Non-pigmented ciliary epithelial cell (primary cell): Measurements from ENCODE around the gene FCHO2.
"Not testable (repeated sequence)": the region's sequence is repeated elsewhere in the genome, so short reads cannot be mapped to it uniquely, and the experiment has no call there.

Experiments
- DNase-seq: peaks from one replicate; pipeline ENCODE4 v3.0.0-alpha.2; 2010; ENCODE audit warnings: low read depth

The FCHO2 gene

DNA sequence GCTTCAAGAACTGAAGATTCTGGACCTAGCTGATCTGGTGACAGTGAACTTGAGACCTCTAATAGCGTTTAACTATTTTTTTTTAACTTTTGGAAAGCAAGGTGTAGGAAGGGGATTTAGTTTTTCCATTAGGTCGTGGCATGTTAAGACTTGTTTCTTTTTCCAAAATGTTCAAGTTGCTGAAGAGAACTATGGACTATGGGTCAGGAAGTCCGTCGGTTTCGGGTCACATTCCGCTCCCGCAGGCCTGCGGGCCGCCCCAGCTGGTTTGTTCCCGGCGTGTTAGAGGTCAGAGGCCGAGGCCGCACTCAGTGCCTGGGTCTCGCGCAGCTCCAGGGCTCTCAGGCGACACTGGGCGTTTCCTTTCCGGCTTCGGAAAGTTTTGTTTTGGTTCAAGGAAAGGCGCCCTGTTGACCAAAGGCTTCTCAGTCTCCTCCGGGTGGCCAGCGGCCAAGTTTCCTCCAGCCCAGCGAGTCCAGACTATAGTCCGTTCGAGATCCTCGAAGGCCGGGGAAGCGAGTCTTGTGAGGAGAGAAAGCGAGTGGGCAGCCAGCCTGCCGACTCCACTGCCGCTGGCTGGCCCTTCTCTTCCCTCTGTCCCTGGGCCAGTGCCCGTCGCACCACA, 586 bp upstream of the FCHO2 start:
- DNase-seq, result peak; percentile 19

DNA sequence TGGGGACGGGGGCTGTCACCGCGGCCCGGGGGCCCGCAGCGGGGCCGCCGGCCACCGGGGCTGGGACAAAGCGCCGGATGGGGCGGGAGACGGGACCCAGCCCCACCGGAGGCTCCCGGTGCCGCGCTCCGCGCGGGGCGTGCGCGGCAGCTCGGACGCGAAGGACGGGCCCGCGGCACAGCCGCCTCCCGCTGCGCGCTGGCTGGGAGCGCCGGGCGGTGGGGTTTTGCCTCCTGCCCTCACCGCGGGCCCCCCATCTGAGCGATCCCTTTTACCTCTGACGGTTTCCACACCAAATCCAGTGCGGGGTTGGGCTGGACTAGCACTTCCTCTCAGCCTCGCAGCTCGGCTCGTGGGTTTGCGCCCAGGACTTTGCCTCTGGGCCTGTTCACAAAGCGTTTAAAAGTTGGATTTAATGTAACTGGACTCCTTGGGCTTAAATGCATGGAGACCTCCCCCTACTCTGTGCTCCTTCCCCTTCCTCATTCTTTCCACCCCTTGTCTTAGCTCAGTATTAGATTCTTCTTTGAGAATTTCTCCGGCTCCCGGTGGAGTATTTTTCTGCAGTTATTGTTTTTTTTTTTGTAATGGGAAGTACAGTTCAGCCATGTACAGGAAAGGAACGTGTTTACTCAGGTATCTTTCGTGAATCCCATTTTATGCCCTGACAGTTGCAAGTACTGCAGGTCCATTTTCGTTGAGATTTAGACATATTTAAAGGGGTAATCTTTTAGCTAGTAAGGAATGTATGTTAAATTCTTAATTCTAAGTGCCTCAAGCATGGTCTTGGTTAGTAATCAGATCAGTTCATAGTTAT, 691 bp downstream of the FCHO2 start:
- no peak for DNase-seq

DNA sequence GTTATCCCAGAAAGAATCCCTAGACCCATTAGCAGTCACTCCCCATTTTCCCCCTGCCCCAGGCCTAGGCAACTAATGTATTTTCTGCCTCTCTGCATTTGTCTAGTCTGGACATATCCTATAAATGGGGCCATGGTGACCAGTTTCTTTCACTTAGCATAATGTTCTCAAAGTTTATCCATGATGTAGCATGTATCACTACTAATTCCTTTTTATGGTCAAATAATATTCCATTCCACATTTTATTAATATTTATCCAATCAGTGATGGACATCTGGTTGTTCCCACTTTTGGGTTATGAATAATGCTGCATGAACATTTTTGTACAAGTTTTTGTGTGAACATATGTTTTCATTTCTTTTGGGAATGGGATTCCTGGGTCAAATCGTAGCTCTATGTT, 1.5 kb downstream of the FCHO2 start:
- DNase-seq, result no peak

DNA sequence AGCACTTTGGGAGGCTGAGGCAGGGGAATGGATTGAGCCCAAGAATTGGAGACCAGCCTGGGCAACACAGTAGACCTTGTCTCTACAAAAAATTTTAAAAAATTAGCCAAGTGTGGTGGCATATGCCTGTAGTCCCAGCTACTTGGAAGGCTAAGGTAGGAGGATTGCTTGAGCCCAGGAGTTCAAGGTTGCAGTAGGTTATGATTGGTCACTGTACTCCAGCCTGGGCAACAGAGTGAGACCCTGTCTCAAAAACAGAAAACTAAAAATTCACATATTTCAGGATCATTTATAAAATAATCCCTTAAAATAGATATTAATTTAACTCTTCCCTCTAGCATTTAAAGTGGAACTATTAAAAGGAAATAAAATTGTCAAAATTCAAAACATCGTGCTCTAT, 3.4 kb downstream of the FCHO2 start:
- no peak for DNase-seq

DNA sequence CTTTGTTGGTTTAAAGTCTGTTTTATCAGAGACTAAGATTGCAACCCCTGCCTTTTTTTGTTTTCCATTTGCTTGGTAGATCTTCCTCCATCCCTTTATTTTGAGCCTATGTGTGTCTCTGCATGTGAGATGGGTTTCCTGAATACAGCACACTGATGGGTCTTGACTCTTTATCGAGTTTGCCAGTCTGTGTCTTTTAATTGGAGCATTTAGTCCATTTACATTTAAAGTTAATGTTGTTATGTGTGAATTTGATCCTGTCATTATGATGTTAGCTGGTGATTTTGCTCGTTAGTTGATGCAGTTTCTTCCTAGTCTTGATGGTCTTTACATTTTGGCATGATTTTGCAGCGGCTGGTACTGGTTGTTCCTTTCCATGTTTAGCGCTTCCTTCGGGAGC, 18.6 kb downstream of the FCHO2 start:
- DNase-seq, result not testable (repeated sequence)

DNA sequence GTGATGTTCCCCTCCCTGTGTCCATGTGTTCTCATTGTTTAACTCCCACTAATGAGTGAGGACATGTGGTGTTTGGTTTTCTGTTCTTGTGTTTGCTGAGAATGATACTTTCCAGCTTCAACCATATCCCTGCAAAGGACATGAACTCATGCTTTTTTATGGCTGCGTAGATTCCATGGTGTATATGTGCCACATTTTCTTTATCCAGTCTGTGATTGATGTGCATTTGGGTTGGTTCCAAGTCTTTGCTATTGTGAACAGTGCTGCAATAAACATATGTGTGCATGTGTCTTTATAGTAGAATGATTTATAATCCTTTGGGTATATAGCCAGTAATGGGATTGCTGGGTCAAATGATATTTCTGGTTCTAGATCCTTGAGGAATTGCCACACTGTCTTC, 21.0 kb downstream of the FCHO2 start:
- DNase-seq, result not testable (repeated sequence)

DNA sequence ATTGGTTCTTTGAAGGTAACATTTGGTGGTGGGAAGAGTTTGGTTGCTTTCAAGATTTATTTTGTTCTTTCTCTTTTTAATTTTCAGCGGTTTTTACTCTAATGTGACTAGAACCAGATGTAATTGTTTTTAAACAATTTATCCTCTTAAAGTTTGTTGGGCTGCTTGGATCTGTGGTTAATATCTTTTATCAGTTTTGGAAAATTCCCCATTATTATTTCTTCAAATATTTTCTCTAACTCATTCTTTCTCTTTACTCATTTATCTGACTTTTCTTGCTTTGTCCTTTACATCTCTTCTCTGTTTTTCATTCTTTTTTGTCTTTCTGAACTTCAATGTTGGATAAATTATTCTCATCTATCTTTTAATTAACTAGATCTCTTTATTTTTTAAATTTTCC, 29.9 kb downstream of the FCHO2 start:
- DNase-seq, result no peak

DNA sequence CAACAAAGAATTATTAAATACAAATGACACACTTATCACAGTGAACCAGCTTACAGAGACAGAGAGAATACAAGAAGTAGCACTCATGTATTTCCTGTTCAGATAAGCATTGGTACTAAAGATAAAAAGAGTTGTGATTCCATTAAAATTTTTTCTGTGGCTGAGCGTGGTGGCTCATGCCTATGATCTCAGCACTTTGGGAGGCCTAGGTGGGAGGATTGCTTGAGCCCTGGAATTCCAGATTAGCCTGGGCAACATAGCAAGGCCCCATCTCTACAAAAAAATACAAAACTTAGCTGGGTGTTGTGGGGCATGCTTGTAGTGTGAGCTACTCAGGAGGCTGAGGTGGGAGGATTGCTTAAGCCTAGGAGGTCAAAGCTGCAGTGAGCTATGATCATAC, 32.9 kb downstream of the FCHO2 start:
- peak; percentile 8 for DNase-seq

DNA sequence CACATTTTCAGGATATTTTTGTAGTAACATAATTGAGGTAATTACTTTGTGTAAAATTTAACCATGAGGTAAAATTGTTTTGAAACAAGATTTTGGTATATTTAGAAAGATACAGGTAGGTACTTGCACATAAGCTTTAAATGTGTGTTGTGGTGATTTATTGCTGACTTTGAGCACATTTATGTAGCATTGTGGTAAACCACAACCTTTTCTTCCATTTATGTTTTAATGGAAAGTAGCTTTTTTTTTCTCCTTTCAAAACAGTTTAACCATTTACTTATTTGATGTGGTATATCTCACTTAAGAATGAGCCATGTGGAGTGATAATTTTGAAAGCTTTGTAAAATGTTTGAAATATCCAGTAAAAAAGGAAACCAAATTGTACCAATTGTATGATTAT, 35.6 kb downstream of the FCHO2 start:
- no peak for DNase-seq

DNA sequence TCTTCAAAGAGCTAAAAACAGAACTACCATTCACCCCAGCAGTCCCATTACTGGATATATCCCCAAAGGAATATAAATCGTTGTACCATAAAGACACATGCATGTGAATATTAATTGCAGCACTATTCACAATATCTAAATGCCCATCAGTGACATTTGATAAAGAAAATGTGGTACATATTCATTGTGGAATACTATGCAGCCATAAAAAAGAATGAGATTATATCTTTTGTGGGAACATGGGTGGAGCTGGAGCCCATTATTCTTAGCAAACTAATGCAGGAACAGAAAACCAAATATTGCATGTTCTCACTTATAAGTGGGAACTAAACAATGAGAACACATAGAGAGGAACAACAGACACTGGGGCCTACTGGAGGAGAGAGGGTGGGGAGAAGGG, 38.7 kb downstream of the FCHO2 start:
- no peak for DNase-seq

DNA sequence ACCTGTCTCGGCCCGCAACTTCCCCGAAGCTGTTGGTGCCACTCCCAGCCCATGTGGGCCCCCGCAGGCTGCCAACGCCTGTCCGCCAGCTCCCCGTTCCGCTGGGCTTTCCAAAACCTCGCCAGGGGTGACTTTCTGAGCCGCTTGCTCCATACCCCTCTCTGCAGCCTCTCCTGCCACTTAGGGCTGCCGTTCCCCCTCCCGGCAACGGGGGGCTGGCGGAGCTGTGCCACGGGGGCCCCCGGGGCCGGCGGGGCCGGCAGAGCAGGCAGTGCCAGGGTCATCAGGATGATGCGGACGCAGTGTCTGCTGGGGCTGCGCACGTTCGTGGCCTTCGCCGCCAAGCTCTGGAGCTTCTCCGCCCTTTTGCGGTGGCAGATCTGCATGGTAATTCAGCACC, 40.8 kb downstream of the FCHO2 start:
- no peak for DNase-seq

DNA sequence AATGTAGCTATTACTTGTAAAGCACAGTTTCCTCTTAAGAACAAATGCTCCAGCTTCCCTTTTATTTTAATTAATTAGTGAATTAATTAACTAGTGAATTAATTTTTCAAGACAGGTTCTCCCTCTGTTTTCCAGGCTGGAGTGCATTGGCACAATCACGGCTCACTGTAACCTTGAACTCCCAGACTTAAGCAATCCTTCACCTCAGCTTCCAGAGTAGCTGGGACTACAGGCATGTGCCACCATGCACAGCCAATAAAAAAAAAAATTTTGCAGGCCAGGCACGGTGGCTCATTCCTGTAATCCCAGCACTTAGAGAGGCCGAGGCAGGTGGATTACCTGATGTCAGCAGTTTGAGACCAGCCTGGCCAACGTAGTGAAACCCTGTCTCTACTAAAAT, 44.1 kb downstream of the FCHO2 start:
- no peak for DNase-seq

DNA sequence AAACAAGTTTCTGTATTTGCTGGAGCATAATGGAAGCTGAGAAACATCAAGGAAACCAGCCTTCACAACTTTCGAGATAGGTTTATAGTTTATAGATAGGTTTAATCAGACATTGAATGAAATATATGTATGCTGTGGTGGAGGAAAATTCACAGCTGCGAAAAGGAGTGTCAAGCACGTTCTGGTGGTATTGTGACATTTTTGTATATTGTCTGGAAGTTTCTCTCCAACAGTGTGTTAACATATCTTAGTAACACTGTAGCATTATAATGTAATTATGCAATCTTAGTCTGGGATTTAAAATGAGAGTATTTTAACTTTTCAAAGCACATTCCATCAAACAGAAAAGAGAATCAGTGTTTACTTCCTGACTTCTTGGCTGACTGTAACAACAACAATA, 50.0 kb downstream of the FCHO2 start:
- DNase-seq, result no peak

DNA sequence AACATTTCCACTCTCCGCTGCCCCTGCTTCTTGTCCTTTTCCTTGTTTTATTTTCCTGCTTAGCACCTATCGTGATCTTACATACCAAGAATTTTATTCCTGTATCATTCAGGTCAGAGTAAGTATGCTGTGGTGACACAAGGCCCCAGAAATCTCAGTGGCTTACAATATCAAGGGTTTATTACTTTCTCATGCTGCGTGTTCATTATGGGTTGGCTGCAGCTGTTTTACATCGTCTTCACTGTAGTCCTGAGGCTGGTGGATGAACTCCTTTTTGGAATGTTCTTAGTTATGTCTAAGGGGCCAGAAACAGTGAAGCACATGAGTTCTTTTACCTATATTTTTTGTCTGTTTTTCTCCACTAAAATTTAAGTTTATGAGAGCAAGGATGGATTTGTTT, 51.2 kb downstream of the FCHO2 start:
- DNase-seq, result peak; percentile 5

DNA sequence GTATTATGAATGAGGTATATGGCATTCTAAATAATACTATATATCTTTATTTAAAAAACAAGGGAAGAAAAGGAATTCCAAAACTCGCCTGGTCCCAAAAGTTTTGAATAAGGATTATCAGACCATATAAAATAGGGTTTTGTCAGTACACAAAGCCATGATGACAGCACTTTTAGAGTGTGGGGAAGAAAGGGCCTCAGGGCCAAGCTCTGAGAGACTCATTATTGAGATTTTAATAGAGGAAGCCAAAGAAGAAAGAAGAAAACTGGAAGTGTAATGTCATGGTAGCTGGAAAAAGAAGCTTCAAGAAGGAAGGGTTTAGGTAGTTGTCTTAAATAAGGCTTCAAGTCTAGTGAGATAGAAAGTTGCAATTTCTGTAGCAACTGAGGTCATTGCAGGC, 53.0 kb downstream of the FCHO2 start:
- no peak for DNase-seq

DNA sequence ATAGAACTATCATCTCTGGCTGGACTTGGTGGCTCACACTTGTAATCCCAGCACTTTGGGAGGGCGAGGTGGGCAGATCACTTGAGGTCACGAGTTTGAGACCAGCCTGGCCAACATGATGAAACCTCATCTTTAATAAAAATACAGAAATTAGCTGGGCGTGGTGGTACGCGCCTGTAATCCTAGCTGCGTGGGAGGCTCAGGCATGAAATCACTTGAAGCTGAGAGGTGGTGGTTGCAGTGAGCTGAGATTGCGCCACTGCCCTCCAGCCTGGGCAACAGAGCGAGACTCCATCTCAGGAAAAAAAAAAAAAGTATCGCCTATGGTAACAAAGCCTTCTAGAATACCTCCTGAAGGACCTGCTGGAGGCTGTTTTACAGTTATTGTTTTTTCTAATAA, 55.8 kb downstream of the FCHO2 start:
- not testable (repeated sequence) for DNase-seq

DNA sequence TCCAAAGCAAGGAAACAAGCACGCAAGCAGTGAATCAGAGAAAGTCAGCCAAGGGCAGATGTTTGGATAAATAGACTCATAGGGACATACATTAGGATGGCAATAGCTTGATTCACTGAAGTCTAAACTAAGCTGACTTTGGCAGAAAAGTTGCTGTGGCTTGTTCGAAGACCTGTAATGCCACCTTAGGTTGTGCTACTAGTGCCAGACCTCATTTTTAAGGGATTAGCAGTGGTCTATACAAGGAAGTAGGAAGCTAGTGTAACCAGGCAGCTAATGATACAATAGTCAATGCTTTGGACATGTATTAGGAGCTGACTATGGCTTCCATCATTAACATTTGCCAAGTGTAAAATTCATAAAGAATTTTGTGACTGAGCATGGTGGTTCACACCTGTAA, 63.1 kb downstream of the FCHO2 start:
- DNase-seq, result no peak

DNA sequence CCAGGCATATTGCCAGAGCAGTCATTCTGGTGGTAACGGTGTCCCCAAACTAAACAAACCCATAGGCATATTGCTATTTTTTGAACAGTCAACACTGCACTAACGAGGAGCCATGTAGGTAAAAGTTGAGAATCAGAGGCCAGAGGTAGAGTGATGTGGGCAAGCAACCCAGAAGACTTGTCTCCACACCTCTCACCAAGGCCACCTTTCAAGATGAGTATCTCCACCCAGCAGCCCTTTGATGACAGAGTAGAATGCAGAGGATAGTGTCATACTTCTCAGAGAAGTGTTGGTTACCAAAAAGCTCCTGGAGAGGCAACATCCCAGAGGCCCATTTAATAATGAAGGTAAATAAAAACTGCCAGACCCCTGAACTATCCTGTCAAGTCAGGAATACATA, 63.9 kb downstream of the FCHO2 start:
- DNase-seq, result no peak

DNA sequence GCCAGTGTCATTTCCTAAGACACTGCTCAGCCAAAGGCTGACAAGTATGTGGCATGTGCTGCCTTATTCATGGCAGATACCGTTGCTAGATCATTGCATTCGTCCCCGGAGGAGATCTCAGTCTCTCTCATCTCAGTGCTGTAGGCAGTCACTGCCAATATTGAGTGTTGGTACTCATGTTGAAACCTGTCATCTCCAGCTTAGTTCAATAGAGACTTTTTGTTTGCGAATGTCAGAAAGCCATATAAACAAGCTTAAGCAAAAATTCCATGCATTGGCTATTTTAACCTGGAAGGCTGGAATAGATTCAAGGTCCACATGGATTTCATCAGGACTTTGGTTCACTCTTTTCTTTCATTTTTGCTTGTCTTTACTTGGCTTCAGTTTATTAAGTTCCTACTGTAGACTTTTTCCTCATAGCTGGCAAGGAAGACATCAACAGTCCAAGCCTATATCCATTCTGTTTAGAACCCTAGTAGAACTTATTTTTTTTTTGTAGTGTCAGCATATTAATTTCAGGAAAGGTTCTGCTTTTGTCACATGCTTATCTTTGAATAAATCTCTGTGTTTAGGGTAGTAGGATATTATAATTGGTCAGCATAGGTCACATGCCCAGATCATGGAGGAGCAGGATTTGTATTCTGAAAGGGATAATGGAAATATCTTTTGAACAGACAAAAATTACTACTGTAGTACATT, 66.8 kb downstream of the FCHO2 start:
- DNase-seq, result no peak

DNA sequence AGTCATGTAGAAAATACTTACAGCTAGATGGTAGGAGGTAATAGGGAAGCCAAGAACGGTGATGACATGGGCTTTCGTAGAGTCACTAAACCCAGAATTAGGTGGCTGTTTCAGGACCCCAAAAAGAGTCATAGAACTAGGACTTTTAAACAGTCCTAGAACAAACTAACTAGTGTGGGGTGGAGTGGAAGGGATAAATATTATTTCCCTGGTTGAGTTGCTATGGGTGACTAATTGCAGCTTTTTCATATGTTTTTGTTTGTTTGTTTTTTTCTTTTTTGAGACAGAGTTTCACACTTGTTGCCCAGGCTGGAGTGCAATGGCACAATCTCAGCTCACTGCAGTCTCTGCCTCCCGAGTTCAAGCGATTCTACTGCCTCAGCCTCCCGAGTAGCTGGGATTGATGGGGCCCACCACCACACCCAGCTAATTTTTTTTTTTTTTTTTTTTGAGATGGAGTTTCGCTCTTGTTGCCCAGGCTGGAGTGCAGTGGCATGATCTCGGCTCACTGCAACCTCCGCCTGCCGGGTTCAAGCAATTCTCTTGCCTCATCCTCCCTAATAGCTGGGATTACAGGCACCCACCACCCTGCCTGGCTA, 69.2 kb downstream of the FCHO2 start:
- DNase-seq, result not testable (repeated sequence)

DNA sequence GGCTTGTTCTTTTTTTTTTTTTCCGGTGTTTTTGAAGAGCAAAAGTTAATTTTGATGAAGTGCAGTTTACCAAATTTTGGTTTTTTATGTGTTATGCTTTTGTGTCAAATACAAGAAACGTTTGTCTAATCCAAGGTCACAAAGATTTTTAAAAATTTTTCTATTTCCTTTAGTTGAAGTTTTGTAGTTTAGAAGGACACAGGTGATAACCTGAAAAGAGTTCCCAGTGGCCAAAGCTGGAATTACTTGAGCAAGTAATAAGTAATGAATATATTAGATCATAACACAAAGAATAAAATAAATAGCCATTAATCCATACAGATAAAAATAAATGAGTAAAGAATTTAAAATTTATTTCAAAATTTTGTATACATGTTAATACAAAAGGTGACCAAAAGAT, 71.5 kb downstream of the FCHO2 start:
- no peak for DNase-seq

DNA sequence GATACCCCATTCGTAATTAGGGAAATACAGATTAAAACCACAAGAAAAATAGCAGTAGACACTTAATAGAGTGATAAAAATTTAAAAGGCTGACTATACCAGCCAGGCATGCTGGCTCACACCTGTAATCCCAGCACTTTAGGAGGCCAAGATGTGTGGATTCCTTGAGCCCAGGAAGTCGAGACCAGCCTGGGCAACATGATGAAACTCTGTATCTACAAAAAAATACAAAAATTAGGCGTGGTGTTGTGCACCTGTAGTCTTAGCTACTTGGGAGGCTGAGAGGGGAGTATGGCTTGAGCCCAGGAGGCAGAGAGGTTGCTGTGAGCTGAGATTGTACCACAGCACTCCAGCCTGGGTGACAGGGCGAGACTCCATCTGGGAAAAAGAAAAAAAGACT, 72.0 kb downstream of the FCHO2 start:
- no peak for DNase-seq
